Fibroblast of mammary gland (primary cell): ENCODE results near the gene SMAD2.

Source experiments
- DNase-seq: peaks from one replicate; pipeline ENCODE4 v3.0.0-alpha.2; 2010; ENCODE audit warnings: low read depth
- H3K4me3 ChIP-seq: 2 replicates; pipeline ENCODE4 v1.5.1; 2011; ENCODE audit warnings: low read depth, mild to moderate bottlenecking, low read length, moderate library complexity; ENCODE audit not compliant: control insufficient read depth
- TF ChIP-seq, protein P1 (sequence below): conservative IDR thresholded peaks from 2 replicates; pipeline ENCODE4 v1.5.1; 2011; ENCODE audit warnings: low read depth, low read length, inconsistent platforms; ENCODE audit not compliant: control insufficient read depth, insufficient read depth

The SMAD2 gene

DNA sequence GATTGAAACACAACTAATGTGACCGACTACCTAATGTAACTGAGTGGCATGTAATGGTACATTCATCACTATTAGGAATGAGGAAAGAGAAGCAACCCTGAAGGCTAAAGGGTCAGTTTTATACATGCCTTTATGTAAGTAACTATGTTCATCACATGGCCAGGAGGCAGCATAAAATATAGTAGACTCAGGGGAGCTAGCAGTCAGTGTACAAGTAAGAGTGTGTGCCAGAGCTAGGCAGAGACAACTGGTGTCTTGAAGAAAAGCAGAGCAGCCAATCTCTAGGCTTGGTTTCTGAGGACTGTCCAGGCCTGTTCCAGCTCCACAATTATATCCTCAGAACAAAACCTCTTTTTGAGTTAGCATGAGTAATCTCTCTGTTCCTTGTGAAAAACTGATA is 18.1 kb downstream of the SMAD2 start:
- TF ChIP-seq, protein P1, sequence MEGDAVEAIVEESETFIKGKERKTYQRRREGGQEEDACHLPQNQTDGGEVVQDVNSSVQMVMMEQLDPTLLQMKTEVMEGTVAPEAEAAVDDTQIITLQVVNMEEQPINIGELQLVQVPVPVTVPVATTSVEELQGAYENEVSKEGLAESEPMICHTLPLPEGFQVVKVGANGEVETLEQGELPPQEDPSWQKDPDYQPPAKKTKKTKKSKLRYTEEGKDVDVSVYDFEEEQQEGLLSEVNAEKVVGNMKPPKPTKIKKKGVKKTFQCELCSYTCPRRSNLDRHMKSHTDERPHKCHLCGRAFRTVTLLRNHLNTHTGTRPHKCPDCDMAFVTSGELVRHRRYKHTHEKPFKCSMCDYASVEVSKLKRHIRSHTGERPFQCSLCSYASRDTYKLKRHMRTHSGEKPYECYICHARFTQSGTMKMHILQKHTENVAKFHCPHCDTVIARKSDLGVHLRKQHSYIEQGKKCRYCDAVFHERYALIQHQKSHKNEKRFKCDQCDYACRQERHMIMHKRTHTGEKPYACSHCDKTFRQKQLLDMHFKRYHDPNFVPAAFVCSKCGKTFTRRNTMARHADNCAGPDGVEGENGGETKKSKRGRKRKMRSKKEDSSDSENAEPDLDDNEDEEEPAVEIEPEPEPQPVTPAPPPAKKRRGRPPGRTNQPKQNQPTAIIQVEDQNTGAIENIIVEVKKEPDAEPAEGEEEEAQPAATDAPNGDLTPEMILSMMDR = no peak
- DNase-seq = peak; percentile 17
- H3K4me3 ChIP-seq = no peak overlapping the region

DNA sequence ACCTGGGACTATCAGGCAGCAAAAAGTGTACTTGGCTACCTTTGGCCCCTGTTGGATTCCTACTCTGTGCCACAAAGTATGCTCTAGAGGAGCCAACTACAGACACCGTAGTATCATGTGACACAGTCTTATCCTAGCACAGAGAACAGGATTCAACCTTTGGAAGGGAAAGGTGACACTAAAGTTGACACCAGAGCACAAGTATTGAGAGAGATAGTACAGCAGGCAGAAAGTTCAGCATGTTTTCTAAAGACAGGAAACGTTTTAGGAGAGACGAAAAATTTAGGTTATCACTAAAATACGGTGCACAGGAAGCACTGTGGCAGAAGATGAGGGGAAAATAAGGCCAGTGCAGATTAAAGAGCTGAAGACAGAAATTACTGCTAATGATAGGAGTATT is 18.6 kb downstream of the SMAD2 start:
- DNase-seq = no peak

DNA sequence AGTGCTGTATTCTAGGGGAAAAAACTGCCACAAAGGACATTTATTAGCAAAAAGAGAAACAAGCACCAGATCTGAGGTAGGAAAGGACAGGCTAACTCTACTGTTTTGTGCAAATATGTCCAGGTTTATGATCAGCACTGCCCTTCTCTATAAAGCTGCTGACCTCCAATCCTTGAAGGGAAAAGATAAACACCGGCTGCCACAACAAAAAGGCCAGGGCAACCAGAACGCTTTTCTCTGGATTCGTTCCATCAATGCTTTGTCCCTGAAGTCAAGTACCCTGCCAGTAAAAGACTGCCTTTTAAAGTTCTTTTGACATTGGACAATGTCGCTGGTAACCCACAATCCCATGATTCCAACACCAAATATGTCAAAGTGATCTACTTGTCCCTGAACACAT is 21.0 kb downstream of the SMAD2 start:
- H3K4me3 ChIP-seq = no peak overlapping the region
- no peak for DNase-seq
- TF ChIP-seq, protein P1 = no peak

More for the DNA sequence above, 18.6 kb downstream of the SMAD2 start:
- no peak overlapping the region for H3K4me3 ChIP-seq
- TF ChIP-seq, protein P1 = no peak

DNA sequence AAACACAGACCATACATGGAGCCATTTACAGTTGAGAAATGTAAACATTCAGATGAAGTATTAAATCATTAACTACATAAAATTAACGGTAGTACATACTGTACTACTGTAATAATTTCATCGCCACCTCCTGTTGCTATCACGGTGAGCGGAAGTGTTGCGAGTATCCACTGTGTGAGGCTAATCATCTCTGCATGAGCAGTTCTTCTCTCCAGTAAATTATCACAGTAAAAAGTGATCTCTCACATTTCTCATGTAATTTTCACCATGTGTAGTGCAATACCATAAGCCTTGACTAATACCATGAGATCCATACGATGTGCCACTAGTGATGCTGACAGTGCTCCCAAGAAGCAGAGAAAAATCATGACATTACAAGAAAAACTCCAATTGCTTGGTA is 21.9 kb downstream of the SMAD2 start:
- DNase-seq = no peak
- TF ChIP-seq, protein P1 = no peak
- H3K4me3 ChIP-seq = no peak overlapping the region

DNA sequence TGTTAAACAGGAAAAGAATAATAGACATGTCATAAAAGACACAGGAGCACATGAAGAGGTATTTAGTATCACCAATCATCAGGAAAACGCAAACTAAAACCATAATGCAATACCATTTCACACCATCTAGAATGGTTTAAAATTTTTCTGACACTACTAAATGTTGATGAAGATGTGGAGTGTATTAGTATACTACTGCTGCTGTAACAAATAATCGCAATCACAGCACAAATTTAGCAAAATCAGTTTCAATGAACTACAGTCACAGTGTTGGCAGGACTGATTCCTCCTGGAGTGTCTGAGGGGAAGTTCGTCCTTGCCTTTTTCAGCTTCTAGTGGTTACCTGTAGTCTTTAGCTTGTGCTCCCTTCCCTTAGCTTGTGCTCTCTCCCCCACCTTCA is 24.1 kb downstream of the SMAD2 start:
- DNase-seq = no peak
- H3K4me3 ChIP-seq = no peak overlapping the region
- TF ChIP-seq, protein P1 = no peak

DNA sequence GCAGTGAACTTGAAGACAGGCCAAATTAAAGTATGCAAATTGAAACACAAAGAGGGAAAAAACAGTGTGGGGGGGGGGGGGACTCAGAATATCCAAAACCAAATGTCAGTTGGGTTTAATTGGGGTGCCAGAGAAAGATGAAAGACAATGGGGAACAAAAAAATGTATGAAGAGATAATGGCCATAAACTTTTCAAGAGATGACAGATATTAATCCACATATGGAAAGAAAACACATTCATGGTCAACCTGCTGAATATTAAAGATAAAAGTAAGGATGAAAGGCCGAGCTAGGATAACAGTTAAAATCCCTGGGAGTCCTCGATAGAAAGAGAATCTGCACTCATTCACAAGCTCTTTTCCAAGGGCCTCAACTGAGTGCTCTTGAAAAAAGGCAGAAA is 26.6 kb downstream of the SMAD2 start:
- TF ChIP-seq, protein P1 = no peak
- DNase-seq = no peak

More for the DNA sequence above, 26.6 kb downstream of the SMAD2 start:
- H3K4me3 ChIP-seq = no peak overlapping the region
